BE2C (cell line): Measurements from ENCODE around the gene ZNF444.

Source experiments
- DNase-seq: peaks from one replicate; pipeline ENCODE4 v3.0.0-alpha.2; 2020
- H3K27me3 ChIP-seq: fragments of 250-450 bp; sonication (Bioruptor Pico); 2 replicates; pipeline ENCODE4 v1.5.1; 2020; ENCODE audit warnings: mild to moderate bottlenecking
- H3K36me3 ChIP-seq: fragments of 250-450 bp; sonication (Bioruptor Pico); 2 replicates; pipeline ENCODE4 v1.5.1; 2020; ENCODE audit warnings: mild to moderate bottlenecking
- H3K4me1 ChIP-seq: fragments of 250-450 bp; sonication (Bioruptor Pico); 2 replicates; pipeline ENCODE4 v1.5.1; 2020
- H3K4me3 ChIP-seq: 2 replicates; pipeline ENCODE4 v1.5.1; 2011; ENCODE audit warnings: low read depth, low read length
- H3K9me3 ChIP-seq: fragments of 250-450 bp; sonication (Bioruptor Pico); 2 replicates; pipeline ENCODE4 v1.5.1; 2020
- TF ChIP-seq, protein P1 (sequence below): IDR thresholded peaks from 2 replicates; pipeline ENCODE4 v1.5.1; 2012; ENCODE audit warnings: mild to moderate bottlenecking, low read depth, low read length

Gene ZNF444

DNA sequence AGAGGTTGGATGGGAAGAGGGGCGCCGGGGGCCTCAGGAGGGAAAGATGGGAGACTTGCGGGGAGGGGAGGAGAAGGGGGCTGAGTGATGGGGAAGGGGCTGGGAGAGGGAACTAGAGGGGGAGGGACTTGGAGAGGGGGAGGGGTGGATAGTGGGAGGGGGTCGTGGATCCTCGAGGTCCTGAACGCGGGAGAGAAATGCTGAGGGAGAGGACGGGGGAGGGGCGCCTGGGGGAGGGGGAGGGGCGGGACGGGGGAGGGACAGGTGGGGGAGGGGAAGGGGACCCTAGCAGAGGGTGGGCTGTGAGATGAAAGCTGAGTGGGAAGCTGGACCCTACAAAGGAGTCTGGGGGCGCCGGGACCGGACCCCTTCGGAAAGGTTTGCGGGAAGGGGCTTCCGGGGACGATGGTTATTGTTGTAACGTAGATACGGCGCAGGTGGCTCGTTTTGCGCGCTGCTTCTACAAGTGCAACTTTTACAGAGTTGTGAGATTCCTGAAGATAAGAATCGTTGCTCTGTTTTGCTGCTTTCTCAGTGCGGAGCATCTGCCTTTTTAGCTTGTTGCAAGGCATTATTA lies 418 bp downstream of the ZNF444 start:
- DNase-seq: no peak
- Histone ChIP-seq H3K9me3 (no peaks in the 10 kb centered on the region), H3K4me3 (peak overlapping the region; percentile 65), H3K27me3 (no peaks in the 10 kb centered on the region), H3K4me1 (peaks cover 4% of the 10 kb centered on the region), H3K36me3 (peaks cover 8% of the 10 kb centered on the region; the same call in 1 of the 2 replicates)
- TF ChIP-seq, protein P1, sequence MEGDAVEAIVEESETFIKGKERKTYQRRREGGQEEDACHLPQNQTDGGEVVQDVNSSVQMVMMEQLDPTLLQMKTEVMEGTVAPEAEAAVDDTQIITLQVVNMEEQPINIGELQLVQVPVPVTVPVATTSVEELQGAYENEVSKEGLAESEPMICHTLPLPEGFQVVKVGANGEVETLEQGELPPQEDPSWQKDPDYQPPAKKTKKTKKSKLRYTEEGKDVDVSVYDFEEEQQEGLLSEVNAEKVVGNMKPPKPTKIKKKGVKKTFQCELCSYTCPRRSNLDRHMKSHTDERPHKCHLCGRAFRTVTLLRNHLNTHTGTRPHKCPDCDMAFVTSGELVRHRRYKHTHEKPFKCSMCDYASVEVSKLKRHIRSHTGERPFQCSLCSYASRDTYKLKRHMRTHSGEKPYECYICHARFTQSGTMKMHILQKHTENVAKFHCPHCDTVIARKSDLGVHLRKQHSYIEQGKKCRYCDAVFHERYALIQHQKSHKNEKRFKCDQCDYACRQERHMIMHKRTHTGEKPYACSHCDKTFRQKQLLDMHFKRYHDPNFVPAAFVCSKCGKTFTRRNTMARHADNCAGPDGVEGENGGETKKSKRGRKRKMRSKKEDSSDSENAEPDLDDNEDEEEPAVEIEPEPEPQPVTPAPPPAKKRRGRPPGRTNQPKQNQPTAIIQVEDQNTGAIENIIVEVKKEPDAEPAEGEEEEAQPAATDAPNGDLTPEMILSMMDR: no peak

DNA sequence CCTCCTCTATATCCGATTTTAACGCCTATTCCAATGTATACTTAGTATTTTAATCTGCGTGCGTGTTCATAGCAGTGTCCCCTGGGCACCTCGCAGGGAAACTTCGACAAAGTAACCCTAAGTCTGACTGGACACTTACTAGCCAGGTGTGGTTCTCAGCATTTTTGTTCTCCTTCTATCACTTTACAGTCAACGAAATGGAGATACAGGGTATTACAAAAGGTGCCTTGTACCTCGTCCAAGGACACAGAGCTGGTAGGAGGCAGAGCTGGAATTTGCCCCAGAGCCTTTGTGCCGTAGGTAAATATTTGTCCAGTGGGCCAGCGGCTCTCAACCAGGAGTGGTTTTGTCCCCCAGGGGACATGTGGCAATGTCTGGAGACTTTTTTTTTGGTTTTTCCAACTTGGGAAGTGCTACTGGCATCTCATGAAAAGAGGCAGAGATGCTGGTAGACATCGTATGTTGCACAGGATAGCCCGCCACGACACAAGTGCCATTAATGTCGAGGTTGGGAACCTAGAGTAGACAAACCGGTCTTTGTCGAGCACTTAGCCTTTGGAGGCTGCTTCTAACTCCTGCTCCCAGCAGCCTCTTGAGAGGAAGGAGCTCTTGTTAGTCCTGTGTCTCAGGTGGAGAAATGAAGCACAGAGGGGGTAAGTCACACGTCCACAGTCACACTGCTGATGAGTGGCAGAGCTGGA lies 1.1 kb downstream of the ZNF444 start:
- H3K4me3 ChIP-seq: peak overlapping the region; percentile 65

DNA sequence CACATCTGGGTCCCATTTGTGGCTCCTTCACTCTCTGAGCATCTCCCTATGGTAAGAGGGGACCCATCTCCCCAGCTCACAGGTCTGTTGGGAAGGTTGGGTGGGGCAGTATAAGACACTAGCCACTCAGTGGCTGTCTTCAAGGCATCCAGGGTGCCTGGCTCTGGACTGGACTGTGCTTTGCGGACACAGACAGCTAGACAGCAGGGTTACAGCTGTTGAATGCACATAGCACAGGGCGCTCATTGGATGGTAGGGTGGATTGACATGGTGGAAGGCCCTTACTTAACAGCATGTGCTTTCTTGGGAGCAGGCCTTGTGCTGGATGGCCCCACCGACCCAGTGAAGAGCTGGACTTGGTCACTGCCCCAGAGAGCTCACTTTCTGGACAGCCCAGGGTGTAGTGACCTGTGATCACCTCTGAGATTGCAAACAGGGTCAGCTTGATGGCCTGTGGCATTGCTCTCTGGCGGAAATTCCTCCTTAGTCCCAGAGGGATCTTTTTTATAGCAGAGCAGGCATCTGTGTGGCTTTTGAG lies 1.9 kb downstream of the ZNF444 start:
- no peak overlapping the region for H3K4me3 ChIP-seq
- peaks cover 20% of the 10 kb centered on the region for H3K36me3 ChIP-seq
- no peaks in the 10 kb centered on the region for H3K27me3 ChIP-seq
- TF ChIP-seq, protein P1: no peak
- H3K9me3 ChIP-seq: no peaks in the 10 kb centered on the region
- H3K4me1 ChIP-seq: peaks cover 4% of the 10 kb centered on the region
- DNase-seq: no peak

More for the DNA sequence above, 1.1 kb downstream of the ZNF444 start:
- peaks cover 12% of the 10 kb centered on the region for H3K36me3 ChIP-seq
- H3K9me3 ChIP-seq: no peaks in the 10 kb centered on the region
- H3K27me3 ChIP-seq: no peaks in the 10 kb centered on the region
- peaks cover 4% of the 10 kb centered on the region for H3K4me1 ChIP-seq
- TF ChIP-seq, protein P1: no peak
- DNase-seq: no peak

DNA sequence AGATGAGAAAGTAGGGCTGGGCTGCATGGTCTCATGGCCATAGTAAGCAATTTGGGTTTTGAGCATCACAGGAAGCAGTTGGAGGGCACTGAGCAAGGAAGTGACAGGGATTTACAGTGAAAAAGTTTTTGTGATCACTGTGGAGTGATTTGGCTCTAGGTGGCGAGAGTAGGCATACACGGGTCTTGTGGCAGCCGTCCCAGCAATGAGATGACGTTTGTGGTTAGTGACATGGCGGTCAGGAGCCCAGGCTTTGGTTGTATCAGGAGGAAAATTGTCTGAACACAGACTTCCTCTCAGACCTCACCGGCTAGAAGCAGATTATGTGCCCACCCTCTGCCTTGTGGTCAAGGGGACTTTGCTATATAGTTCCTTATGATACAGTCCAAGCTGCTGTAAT lies 3.3 kb downstream of the ZNF444 start:
- H3K4me3 ChIP-seq: no peak overlapping the region
- no peak for DNase-seq
- TF ChIP-seq, protein P1: no peak

DNA sequence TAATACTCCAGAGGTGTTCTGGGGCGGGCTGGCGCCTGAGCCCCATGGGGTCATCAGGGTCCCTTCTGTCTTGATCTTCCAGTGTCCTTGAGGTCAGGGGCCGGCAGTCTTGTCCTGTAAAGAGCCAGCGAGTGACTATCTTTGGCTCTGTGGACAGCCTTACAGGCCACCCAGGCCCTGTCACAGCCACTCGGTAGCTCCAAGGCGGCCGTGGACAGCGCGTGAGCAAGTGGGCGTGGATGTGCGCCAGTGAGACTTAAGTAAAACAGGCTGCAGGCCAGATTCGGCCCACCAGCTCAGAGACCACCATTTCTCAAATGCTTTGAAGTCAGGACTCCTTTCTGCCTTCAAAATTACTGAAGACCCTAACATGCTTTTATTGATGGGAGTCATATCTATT lies 3.7 kb downstream of the ZNF444 start:
- no peak for DNase-seq
- Histone ChIP-seq H3K36me3 (peaks cover 32% of the 10 kb centered on the region), H3K4me3 (no peak overlapping the region), H3K27me3 (no peaks in the 10 kb centered on the region), H3K9me3 (no peaks in the 10 kb centered on the region), H3K4me1 (peaks cover 3% of the 10 kb centered on the region)
- TF ChIP-seq, protein P1: no peak

More for the DNA sequence above, 3.3 kb downstream of the ZNF444 start:
- no peaks in the 10 kb centered on the region for H3K9me3 ChIP-seq
- H3K4me1 ChIP-seq: peaks cover 4% of the 10 kb centered on the region
- peaks cover 28% of the 10 kb centered on the region for H3K36me3 ChIP-seq
- H3K27me3 ChIP-seq: no peaks in the 10 kb centered on the region

DNA sequence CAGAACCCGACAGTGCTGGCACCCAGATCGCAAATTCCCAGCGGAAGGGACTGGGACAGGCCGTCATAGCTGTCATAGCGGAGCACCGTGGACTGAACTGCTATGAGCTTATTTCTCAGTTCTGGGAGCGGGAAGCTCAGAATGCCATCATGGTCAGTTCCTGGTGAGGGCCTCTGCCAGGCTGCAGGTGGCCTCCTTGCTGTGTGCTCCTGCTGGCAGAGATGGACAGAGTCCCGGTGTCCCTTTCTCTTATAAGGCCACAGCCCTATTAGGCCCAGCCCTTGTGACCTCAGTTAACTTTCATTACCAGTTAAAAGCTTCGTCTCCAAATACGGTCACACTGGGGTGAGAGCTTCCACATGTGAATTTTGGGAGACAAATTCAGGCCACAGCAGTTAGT lies 4.6 kb downstream of the ZNF444 start:
- TF ChIP-seq, protein P1: no peak
- no peaks in the 10 kb centered on the region for H3K4me1 ChIP-seq
- H3K4me3 ChIP-seq: no peak overlapping the region
- H3K9me3 ChIP-seq: no peaks in the 10 kb centered on the region
- peaks cover 34% of the 10 kb centered on the region for H3K36me3 ChIP-seq
- no peaks in the 10 kb centered on the region for H3K27me3 ChIP-seq
- no peak for DNase-seq
